Mesenchymal stem cell (in vitro differentiated cells and primary cell): ENCODE measurements around the gene CD8B.

Experiments used
- DNase-seq: peaks from one replicate; pipeline ENCODE4 v3.0.0-alpha.2; 2013
- H2AFZ ChIP-seq: one replicate; pipeline ENCODE4 v1.6.1; 2013; ENCODE audit warnings: low read depth, mild to moderate bottlenecking, control low read depth, inconsistent platforms, low read length, moderate library complexity
- H2AK5ac ChIP-seq: 2 replicates; pipeline ENCODE4 v1.6.1; 2013; ENCODE audit warnings: low read length, moderate library complexity, mild to moderate bottlenecking, inconsistent platforms; ENCODE audit not compliant: severe bottlenecking
- H2BK120ac ChIP-seq: one replicate; pipeline ENCODE4 v1.6.1; 2013; ENCODE audit warnings: low read depth, mild to moderate bottlenecking, inconsistent platforms, low read length, moderate library complexity
- H2BK12ac ChIP-seq, 2 experiments: one replicate each; pipeline ENCODE4 v1.6.1; 2013; ENCODE audit warnings: inconsistent platforms in 2 of 2, low read length in 2 of 2, mild to moderate bottlenecking in 2 of 2, moderate library complexity in 2 of 2, control low read depth in 1 of 2
- H2BK15ac ChIP-seq: one replicate; pipeline ENCODE4 v1.6.1; 2013; ENCODE audit warnings: mild to moderate bottlenecking, low read depth, inconsistent platforms; ENCODE audit not compliant: poor library complexity, severe bottlenecking
- H2BK5ac ChIP-seq: 2 replicates; pipeline ENCODE4 v1.6.1; 2013; ENCODE audit warnings: low read depth, mild to moderate bottlenecking, low read length, control low read depth, inconsistent platforms; ENCODE audit not compliant: poor library complexity, severe bottlenecking
- H3K14ac ChIP-seq, 2 experiments: one replicate each; pipeline ENCODE4 v1.6.1; 2013; ENCODE audit warnings: inconsistent platforms in 2 of 2, low read length in 2 of 2, control low read depth in 1 of 2, mild to moderate bottlenecking in 1 of 2, moderate library complexity in 1 of 2
- H3K18ac ChIP-seq, 2 experiments: one replicate each; pipeline ENCODE4 v1.6.1; 2013; ENCODE audit warnings: inconsistent platforms in 2 of 2, low read length in 2 of 2, control low read depth in 1 of 2, low read depth in 1 of 2, mild to moderate bottlenecking in 1 of 2
- H3K23ac ChIP-seq, 2 experiments: one replicate each; pipeline ENCODE4 v1.6.1; 2013; ENCODE audit warnings: inconsistent platforms in 2 of 2, low read length in 2 of 2, mild to moderate bottlenecking in 2 of 2, moderate library complexity in 2 of 2, control low read depth in 1 of 2
- H3K27ac ChIP-seq: 2 replicates; pipeline ENCODE4 v1.5.1; 2013; ENCODE audit warnings: mild to moderate bottlenecking, moderate library complexity, low read length, control low read depth, inconsistent platforms; ENCODE audit not compliant: poor library complexity, severe bottlenecking
- H3K27me3 ChIP-seq, 2 experiments: 2 replicates each; pipeline versions ENCODE4 v1.6.1 to v1.7.0; 2013; ENCODE audit warnings: low read length in 2 of 2, mild to moderate bottlenecking in 2 of 2, moderate library complexity in 2 of 2, control low read depth in 1 of 2, inconsistent platforms in 1 of 2; ENCODE audit not compliant: control insufficient read depth in 1 of 2, insufficient read depth in 1 of 2
- H3K36me3 ChIP-seq, 2 experiments: 2 replicates each; pipeline versions ENCODE4 v1.6.1 to v1.7.0; 2013; ENCODE audit warnings: low read length in 2 of 2, control low read depth in 1 of 2, inconsistent platforms in 1 of 2, low read depth in 1 of 2, mild to moderate bottlenecking in 1 of 2; ENCODE audit not compliant: insufficient read depth in 2 of 2, control insufficient read depth in 1 of 2
- H3K4ac ChIP-seq, 2 experiments: one replicate each; pipeline ENCODE4 v1.6.1; 2013; ENCODE audit warnings: inconsistent platforms in 2 of 2, low read length in 2 of 2, mild to moderate bottlenecking in 2 of 2, moderate library complexity in 2 of 2, control low read depth in 1 of 2, low read depth in 1 of 2
- H3K4me1 ChIP-seq: 2 replicates; pipeline ENCODE4 v1.6.1; 2013; ENCODE audit warnings: low read depth, low read length, control low read depth; ENCODE audit not compliant: control insufficient read depth, insufficient read depth
- H3K4me2 ChIP-seq: 2 replicates; pipeline ENCODE4 v1.6.1; 2013; ENCODE audit warnings: low read length, mild to moderate bottlenecking, inconsistent platforms; ENCODE audit not compliant: poor library complexity, severe bottlenecking
- H3K4me3 ChIP-seq, 2 experiments: 2 replicates each; pipeline versions ENCODE4 v1.5.1 to v1.7.0; 2013; ENCODE audit warnings: low read length in 2 of 2, mild to moderate bottlenecking in 2 of 2, control low read depth in 1 of 2, low read depth in 1 of 2; ENCODE audit not compliant: insufficient read depth in 1 of 2
- H3K79me1 ChIP-seq: replicated peaks from 2 replicates; pipeline ENCODE4 v1.6.1; 2013; ENCODE audit warnings: mild to moderate bottlenecking, control low read depth, low read length, inconsistent platforms; ENCODE audit not compliant: poor library complexity, severe bottlenecking
- H3K9ac ChIP-seq: 2 replicates; pipeline ENCODE4 v1.7.0; 2013; ENCODE audit warnings: mild to moderate bottlenecking, low read length, moderate library complexity
- H3K9me3 ChIP-seq: 2 replicates; pipeline ENCODE4 v1.7.0; 2013; ENCODE audit warnings: mild to moderate bottlenecking, low read length; ENCODE audit not compliant: control insufficient read depth
- H4K8ac ChIP-seq: one replicate; pipeline ENCODE4 v1.6.1; 2013; ENCODE audit warnings: inconsistent platforms, mild to moderate bottlenecking, low read length, moderate library complexity
- H4K91ac ChIP-seq: one replicate; pipeline ENCODE4 v1.6.1; 2013; ENCODE audit warnings: mild to moderate bottlenecking, low read length, inconsistent platforms
- WGBS: methylation state at CpG from one replicate; pipeline ENCODE4 v1.1.7; 2013; ENCODE audit warnings: mixed read lengths; 5-methylcytosine and 5-hydroxymethylcytosine counted together

Gene CD8B

DNA sequence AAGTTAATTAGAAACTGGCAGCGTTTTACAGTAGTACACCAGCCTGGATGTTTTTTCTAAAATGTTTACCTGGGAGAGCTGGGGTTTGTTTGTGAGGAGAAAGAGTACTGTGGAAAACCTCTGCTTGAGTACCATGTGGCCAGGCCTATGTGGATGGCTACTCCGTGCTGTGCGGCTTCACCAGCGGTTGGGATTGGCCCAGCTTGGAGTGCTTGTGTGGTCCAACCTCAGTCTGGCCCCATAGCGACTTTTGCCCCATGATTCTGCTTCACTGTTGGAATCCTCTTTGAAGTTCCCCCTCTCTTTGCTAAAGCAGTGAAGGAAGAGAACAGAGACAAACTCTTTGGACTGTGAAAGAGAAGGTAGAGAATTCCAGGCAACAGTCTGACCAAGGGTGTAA is 86.8 kb downstream of the CD8B start:
- Histone ChIP-seq H2AK5ac (no peak overlapping the region), H3K9me3 (no peaks in the 10 kb centered on the region), H2BK5ac (no peak overlapping the region), H3K4ac (no peak overlapping the region), H3K36me3 (peaks cover 19 to 65% of the 10 kb centered on the region in 2 experiments), H3K27me3 (no peaks in the 10 kb centered on the region), H2BK120ac (no peak overlapping the region), H3K9ac (no peak overlapping the region), H3K4me3 (no peak overlapping the region), H3K4me1 (peaks cover 2% of the 10 kb centered on the region), H2BK12ac (no peak overlapping the region), H3K23ac (no peak overlapping the region), H4K8ac (no peak overlapping the region), H3K4me2 (no peak overlapping the region), H4K91ac (no peak overlapping the region), H3K18ac (no peak overlapping the region), H2BK15ac (no peak overlapping the region), H2AFZ (no peak overlapping the region), H3K14ac (no peak overlapping the region), H3K79me1 (peaks cover 2% of the 10 kb centered on the region), H3K27ac (no peak overlapping the region)
- WGBS, result 77% methylated on average over 5 of the region's 5 CpGs
- no peak for DNase-seq

DNA sequence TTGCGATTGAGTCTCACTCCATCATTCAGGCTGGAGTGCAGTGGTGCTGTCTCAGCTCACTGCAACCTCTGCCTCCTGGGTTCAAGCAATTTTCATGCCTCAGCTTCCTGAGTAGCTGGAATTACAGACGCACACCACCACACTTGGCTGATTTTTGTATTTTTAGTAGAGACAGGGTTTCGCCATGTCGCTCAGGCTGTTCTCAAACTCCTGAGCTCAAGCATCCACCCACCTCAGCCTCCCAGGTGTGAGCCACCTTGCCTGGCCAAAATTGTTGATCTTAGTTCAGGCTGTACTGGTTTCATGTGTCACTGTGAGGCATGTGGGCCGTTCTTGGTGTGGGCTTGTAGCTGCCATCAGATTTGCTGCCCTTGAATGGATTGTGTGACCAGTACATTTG is 89.1 kb downstream of the CD8B start:
- no peak overlapping the region for H3K4me3 ChIP-seq
- H4K91ac ChIP-seq, result no peak overlapping the region
- H2AFZ ChIP-seq, result no peak overlapping the region
- H2AK5ac ChIP-seq, result no peak overlapping the region
- no peaks in the 10 kb centered on the region for H3K9me3 ChIP-seq
- H2BK12ac ChIP-seq, result no peak overlapping the region
- WGBS, result 80% methylated on average over 5 of the region's 5 CpGs
- no peak for DNase-seq
- H4K8ac ChIP-seq, result no peak overlapping the region
- H2BK120ac ChIP-seq, result no peak overlapping the region
- H3K18ac ChIP-seq, result no peak overlapping the region
- no peak overlapping the region for H3K27ac ChIP-seq
- no peaks in the 10 kb centered on the region for H3K27me3 ChIP-seq
- peaks cover 22 to 80% of the 10 kb centered on the region in 2 experiments for H3K36me3 ChIP-seq
- peaks cover 11% of the 10 kb centered on the region for H3K79me1 ChIP-seq
- H3K14ac ChIP-seq, result no peak overlapping the region
- H2BK5ac ChIP-seq, result no peak overlapping the region
- H3K4ac ChIP-seq, result no peak overlapping the region
- H3K4me1 ChIP-seq, result peaks cover 2% of the 10 kb centered on the region
- H3K9ac ChIP-seq, result no peak overlapping the region
- H3K23ac ChIP-seq, result no peak overlapping the region
- no peak overlapping the region for H2BK15ac ChIP-seq
- H3K4me2 ChIP-seq, result no peak overlapping the region

- no peak overlapping the region for H4K91ac ChIP-seq
- no peaks in the 10 kb centered on the region for H3K9me3 ChIP-seq
- WGBS, result 97% methylated on average over 6 of the region's 6 CpGs
- H3K79me1 ChIP-seq, result peaks cover 15% of the 10 kb centered on the region
- no peaks in the 10 kb centered on the region for H3K27me3 ChIP-seq
- H2AK5ac ChIP-seq, result no peak overlapping the region
- H4K8ac ChIP-seq, result no peak overlapping the region
- no peak for DNase-seq
- peaks cover 22 to 77% of the 10 kb centered on the region in 2 experiments for H3K36me3 ChIP-seq
- H3K14ac ChIP-seq, result no peak overlapping the region
- H2BK5ac ChIP-seq, result no peak overlapping the region
- peaks cover 2% of the 10 kb centered on the region for H3K4me1 ChIP-seq
- no peak overlapping the region for H3K4ac ChIP-seq
- no peak overlapping the region for H2BK120ac ChIP-seq
- H2AFZ ChIP-seq, result no peak overlapping the region
- H2BK12ac ChIP-seq, result no peak overlapping the region
- H3K23ac ChIP-seq, result no peak overlapping the region
- no peak overlapping the region for H3K9ac ChIP-seq
- no peak overlapping the region for H3K18ac ChIP-seq
- H3K27ac ChIP-seq, result no peak overlapping the region
- H3K4me2 ChIP-seq, result no peak overlapping the region
- H3K4me3 ChIP-seq, result no peak overlapping the region
- H2BK15ac ChIP-seq, result no peak overlapping the region
Measured at GRCh38 chr2:86770816-86771301, 90.8 kb downstream of the CD8B start.

- H2BK5ac ChIP-seq, result no peak overlapping the region
- WGBS, result 100% methylated on average over 2 of the region's 4 CpGs
- H2BK120ac ChIP-seq, result no peak overlapping the region
- H3K9me3 ChIP-seq, result no peaks in the 10 kb centered on the region
- no peak overlapping the region for H4K8ac ChIP-seq
- H3K4me1 ChIP-seq, result peaks cover 2% of the 10 kb centered on the region
- no peak overlapping the region for H3K9ac ChIP-seq
- H3K27me3 ChIP-seq, result no peaks in the 10 kb centered on the region
- no peak overlapping the region for H4K91ac ChIP-seq
- no peak overlapping the region for H3K14ac ChIP-seq
- no peak overlapping the region for H3K23ac ChIP-seq
- peaks cover 18% of the 10 kb centered on the region for H3K79me1 ChIP-seq
- H2AK5ac ChIP-seq, result no peak overlapping the region
- H3K36me3 ChIP-seq, result peaks cover 21 to 74% of the 10 kb centered on the region in 2 experiments
- no peak for DNase-seq
- no peak overlapping the region for H3K4me3 ChIP-seq
- no peak overlapping the region for H2BK12ac ChIP-seq
- H2AFZ ChIP-seq, result no peak overlapping the region
- H3K4me2 ChIP-seq, result no peak overlapping the region
- H3K18ac ChIP-seq, result no peak overlapping the region
- no peak overlapping the region for H3K27ac ChIP-seq
- no peak overlapping the region for H3K4ac ChIP-seq
- H2BK15ac ChIP-seq, result no peak overlapping the region
Measured at GRCh38 chr2:86769838-86770237, 91.8 kb downstream of the CD8B start.
